GM12892 (cell line): ENCODE data around the gene STUM.

Experiments used
- POLR2A ChIP-seq: IDR thresholded peaks from 2 replicates; pipeline ENCODE4 v1.6.1; 2011; ENCODE audit warnings: low read depth, low read length, control low read depth
- POLR2AphosphoS5 ChIP-seq: IDR thresholded peaks from 2 replicates; pipeline ENCODE4 v1.6.1; 2011; ENCODE audit warnings: low read depth, low read length, control low read depth
- TAF1 ChIP-seq: IDR thresholded peaks from 2 replicates; pipeline ENCODE4 v1.6.1; 2011; ENCODE audit warnings: low read depth, mild to moderate bottlenecking, control low read depth, low read length, borderline replicate concordance

DNA sequence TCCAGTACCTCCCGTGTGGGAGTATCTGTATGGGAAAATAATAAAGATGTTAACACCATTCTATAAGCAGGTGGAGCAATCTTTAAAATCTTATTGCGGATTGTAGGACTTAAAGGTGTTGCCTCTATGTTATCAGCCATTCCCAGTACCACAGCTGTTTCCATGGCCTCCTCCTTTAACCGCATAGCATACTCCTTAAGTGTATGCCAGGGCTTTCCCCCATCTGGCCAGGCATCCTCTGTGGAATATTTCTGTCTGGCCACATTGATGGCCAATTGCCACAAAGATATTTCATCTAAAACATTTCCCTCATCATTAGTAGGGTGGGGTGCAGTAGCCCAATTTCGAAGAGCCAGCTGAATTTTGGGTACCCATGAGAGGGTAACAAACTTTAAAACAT lies 7.3 kb upstream of the STUM start:
- TF ChIP-seq POLR2AphosphoS5 (no peak), POLR2A (no peak), TAF1 (no peak)
